ENCODE data around the gene TK2.

TK2 gene

GRCh38 chr16:66507731-66508239, 42.1 kb downstream of the TK2 start:
- TF ChIP-seq TAF1 (IDR thresholded peaks at IDR 0.05; ENCODE audit: low read depth) (no peak), CEBPB (IDR thresholded peaks at IDR 0.05) (no peak), CREB1 (IDR thresholded peaks at IDR 0.05; ENCODE audit: low read depth) (no peak), NFIC (IDR thresholded peaks at IDR 0.05) (no peak), EGR1 (IDR thresholded peaks at IDR 0.05) (no peak), TCF12 (IDR thresholded peaks at IDR 0.05; ENCODE audit: low read depth) (no peak), YY1 (IDR thresholded peaks at IDR 0.05; ENCODE audit: low read depth) (no peak), MAX (IDR thresholded peaks at IDR 0.05) (no peak), RAD21 (IDR thresholded peaks at IDR 0.05; ENCODE audit: low read depth) (no peak)

GRCh38 chr16:66503612-66504011, 46.3 kb downstream of the TK2 start:
- TF ChIP-seq ZBTB7A (IDR thresholded peaks at IDR 0.05; ENCODE audit: low read depth) = no peak
- TF ChIP-seq NFIC (IDR thresholded peaks at IDR 0.05) = no peak
- TF ChIP-seq USF1 (IDR thresholded peaks at IDR 0.05) = no peak
- no peak for TF ChIP-seq TEAD4 (IDR thresholded peaks at IDR 0.05)
- TF ChIP-seq YY1 (IDR thresholded peaks at IDR 0.05; ENCODE audit: low read depth) = no peak
- no peak for TF ChIP-seq EP300 (IDR thresholded peaks at IDR 0.05; ENCODE audit: borderline replicate concordance)
- no peak for TF ChIP-seq FOXM1 (IDR thresholded peaks at IDR 0.05; ENCODE audit: borderline replicate concordance, low read depth)
- no peak for TF ChIP-seq TAF1 (IDR thresholded peaks at IDR 0.05; ENCODE audit: low read depth)
- TF ChIP-seq CEBPB (IDR thresholded peaks at IDR 0.05) = no peak
- TF ChIP-seq EGR1 (IDR thresholded peaks at IDR 0.05) = no peak
- no peak for TF ChIP-seq RAD21 (IDR thresholded peaks at IDR 0.05; ENCODE audit: low read depth)
- TF ChIP-seq REST (IDR thresholded peaks at IDR 0.05; ENCODE audit: low read depth) = no peak
- no peak for TF ChIP-seq MAX (IDR thresholded peaks at IDR 0.05)
- TF ChIP-seq TCF12 (IDR thresholded peaks at IDR 0.05; ENCODE audit: low read depth) = no peak
- TF ChIP-seq CREB1 (IDR thresholded peaks at IDR 0.05; ENCODE audit: low read depth) = no peak

- TF ChIP-seq NFIC (IDR thresholded peaks at IDR 0.05) (no peak), YY1 (IDR thresholded peaks at IDR 0.05; ENCODE audit: low read depth) (no peak), TAF1 (IDR thresholded peaks at IDR 0.05; ENCODE audit: low read depth) (no peak), USF1 (IDR thresholded peaks at IDR 0.05) (no peak), CEBPB (IDR thresholded peaks at IDR 0.05) (no peak), ZBTB7A (IDR thresholded peaks at IDR 0.05; ENCODE audit: low read depth) (no peak), RAD21 (IDR thresholded peaks at IDR 0.05; ENCODE audit: low read depth) (no peak), MAX (IDR thresholded peaks at IDR 0.05) (no peak), REST (IDR thresholded peaks at IDR 0.05; ENCODE audit: low read depth) (no peak), FOXM1 (IDR thresholded peaks at IDR 0.05; ENCODE audit: borderline replicate concordance, low read depth) (no peak), CREB1 (IDR thresholded peaks at IDR 0.05; ENCODE audit: low read depth) (no peak), EGR1 (IDR thresholded peaks at IDR 0.05) (no peak), TEAD4 (IDR thresholded peaks at IDR 0.05) (no peak), TCF12 (IDR thresholded peaks at IDR 0.05; ENCODE audit: low read depth) (no peak), EP300 (IDR thresholded peaks at IDR 0.05; ENCODE audit: borderline replicate concordance) (no peak)
Measured at GRCh38 chr16:66503030-66503429, 46.9 kb downstream of the TK2 start.

GRCh38 chr16:66502020-66502913, 47.7 kb downstream of the TK2 start:
- no peak for TF ChIP-seq TCF12 (IDR thresholded peaks at IDR 0.05; ENCODE audit: low read depth)
- no peak for TF ChIP-seq EGR1 (IDR thresholded peaks at IDR 0.05)
- TF ChIP-seq FOXM1 (IDR thresholded peaks at IDR 0.05; ENCODE audit: borderline replicate concordance, low read depth) = no peak

- TF ChIP-seq TAF1 (IDR thresholded peaks at IDR 0.05; ENCODE audit: low read depth) = no peak
- no peak for TF ChIP-seq CEBPB (IDR thresholded peaks at IDR 0.05)
- no peak for TF ChIP-seq ZBTB7A (IDR thresholded peaks at IDR 0.05; ENCODE audit: low read depth)
- no peak for TF ChIP-seq NFIC (IDR thresholded peaks at IDR 0.05)
- TF ChIP-seq RAD21 (IDR thresholded peaks at IDR 0.05; ENCODE audit: low read depth) = no peak
- TF ChIP-seq EP300 (IDR thresholded peaks at IDR 0.05; ENCODE audit: borderline replicate concordance) = no peak
- TF ChIP-seq USF1 (IDR thresholded peaks at IDR 0.05) = no peak
- TF ChIP-seq YY1 (IDR thresholded peaks at IDR 0.05; ENCODE audit: low read depth) = no peak
- no peak for TF ChIP-seq REST (IDR thresholded peaks at IDR 0.05; ENCODE audit: low read depth)
- no peak for TF ChIP-seq CREB1 (IDR thresholded peaks at IDR 0.05; ENCODE audit: low read depth)
- no peak for TF ChIP-seq TEAD4 (IDR thresholded peaks at IDR 0.05)
- no peak for TF ChIP-seq EGR1 (IDR thresholded peaks at IDR 0.05)
- no peak for TF ChIP-seq TCF12 (IDR thresholded peaks at IDR 0.05; ENCODE audit: low read depth)
- TF ChIP-seq MAX (IDR thresholded peaks at IDR 0.05) = no peak
- no peak for TF ChIP-seq FOXM1 (IDR thresholded peaks at IDR 0.05; ENCODE audit: borderline replicate concordance, low read depth)
Measured at GRCh38 chr16:66495440-66495839, 54.5 kb downstream of the TK2 start.

Measured in Ishikawa (cell line).